Hepatocyte (in vitro differentiated cells): ENCODE measurements around the gene SREK1IP1.

ENCODE experiments used
- EZH2 ChIP-seq: fragments of 200-600 bp; sonication (generic); IDR thresholded peaks from 2 replicates; pipeline ENCODE4 v1.6.1; 2016; ENCODE audit warnings: antibody characterized with exemption, mild to moderate bottlenecking, borderline replicate concordance
- EZH2phosphoT487 ChIP-seq: fragments of 200-600 bp; sonication (generic); IDR thresholded peaks from one replicate; pipeline ENCODE4 v1.6.1; 2018; ENCODE audit warnings: antibody characterized with exemption, mild to moderate bottlenecking, low read depth, moderate library complexity; ENCODE audit not compliant: unreplicated experiment, severe bottlenecking
- TF ChIP-seq, protein P1 (sequence below): fragments of 200-600 bp; sonication (generic); IDR thresholded peaks from 2 replicates; pipeline ENCODE4 v1.5.1; 2016; ENCODE audit warnings: antibody characterized with exemption, mild to moderate bottlenecking; ENCODE audit not compliant: poor library complexity

DNA sequence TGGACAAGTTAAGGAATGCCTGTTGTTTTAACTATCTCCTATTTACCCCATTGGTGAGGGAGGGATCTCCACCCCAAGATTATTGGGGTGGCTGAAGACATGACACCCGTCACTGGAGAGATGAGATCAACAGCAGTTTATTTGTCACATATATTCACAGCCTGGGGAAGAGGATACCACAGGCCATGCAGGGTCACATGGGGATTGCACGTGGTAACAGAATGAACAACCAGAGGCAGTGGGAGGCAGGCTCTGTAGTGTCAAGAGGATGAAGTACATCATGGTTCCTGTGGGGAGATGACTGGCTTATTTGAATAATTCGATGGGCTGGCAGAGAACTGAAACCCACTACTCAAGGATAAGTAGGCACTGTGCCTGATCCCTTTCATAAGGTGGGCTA lies 96.8 kb downstream of the SREK1IP1 start:
- TF ChIP-seq, protein P1, sequence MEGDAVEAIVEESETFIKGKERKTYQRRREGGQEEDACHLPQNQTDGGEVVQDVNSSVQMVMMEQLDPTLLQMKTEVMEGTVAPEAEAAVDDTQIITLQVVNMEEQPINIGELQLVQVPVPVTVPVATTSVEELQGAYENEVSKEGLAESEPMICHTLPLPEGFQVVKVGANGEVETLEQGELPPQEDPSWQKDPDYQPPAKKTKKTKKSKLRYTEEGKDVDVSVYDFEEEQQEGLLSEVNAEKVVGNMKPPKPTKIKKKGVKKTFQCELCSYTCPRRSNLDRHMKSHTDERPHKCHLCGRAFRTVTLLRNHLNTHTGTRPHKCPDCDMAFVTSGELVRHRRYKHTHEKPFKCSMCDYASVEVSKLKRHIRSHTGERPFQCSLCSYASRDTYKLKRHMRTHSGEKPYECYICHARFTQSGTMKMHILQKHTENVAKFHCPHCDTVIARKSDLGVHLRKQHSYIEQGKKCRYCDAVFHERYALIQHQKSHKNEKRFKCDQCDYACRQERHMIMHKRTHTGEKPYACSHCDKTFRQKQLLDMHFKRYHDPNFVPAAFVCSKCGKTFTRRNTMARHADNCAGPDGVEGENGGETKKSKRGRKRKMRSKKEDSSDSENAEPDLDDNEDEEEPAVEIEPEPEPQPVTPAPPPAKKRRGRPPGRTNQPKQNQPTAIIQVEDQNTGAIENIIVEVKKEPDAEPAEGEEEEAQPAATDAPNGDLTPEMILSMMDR = no peak
- no peak for TF ChIP-seq EZH2
- TF ChIP-seq EZH2phosphoT487 = no peak
